Sciatic nerve (tissue), 2 donors: ENCODE data around the gene EXOC4. TPM values are rescaled to one million over a fixed set of nuclear protein-coding genes. Genes with fewer than 3 reads are reported as not detected.
A peak's percentile ranks its signal among the peaks of the same experiment; 100 is the strongest.
"Not testable (repeated sequence)": the region's sequence is repeated elsewhere in the genome, so short reads cannot be mapped to it uniquely, and the experiment has no call there.

Source experiments
- ATAC-seq: fragments of 200-7000 bp; cut with Tn5 transposase; one replicate; pipeline ENCODE4 v1.9.1; 2020; ENCODE audit warnings: mild to moderate bottlenecking, moderate library complexity
- DNase-seq: peaks from one replicate; pipeline ENCODE4 v3.0.0-alpha.2; 2020; ENCODE audit warnings: low spot score
- intact Hi-C: fragments of 100-400 bp; cut with DNase I; formaldehyde crosslinking; loops from one replicate; pipeline ENCODE4 v1.14.2; 2022
- total RNA-seq: library from RNA; stranded (reverse); fragmentation: NEBNext Ultra II Directional; extraction: Animal tissue kit (Norgen Biotek cat#: 25700); gene quantifications from one replicate; pipeline ENCODE4 v1.2.1, GENCODE V29; 2021
- donor health status: DM: no; HTN: no; CAD: no.
- donor health status: DM: no; HTN: no; CAD: no.

EXOC4 gene
- total RNA-seq, 1 donor from 2014 or later, result 109 TPM

- DNase-seq (no peak), ATAC-seq (no peak)
- intact Hi-C loops, result no loop called here
Observed at GRCh38 chr7:133978502-133979295, 725.8 kb downstream of the EXOC4 start.

GRCh38 chr7:133980804-133981203 is 727.9 kb downstream of the EXOC4 start:
- ATAC-seq (no peak), DNase-seq (no peak)
- intact Hi-C loops, result no loop called here

- DNase-seq (no peak), ATAC-seq (no peak)
- intact Hi-C loops, result no loop called here
Observed at GRCh38 chr7:133983685-133984419, 731.0 kb downstream of the EXOC4 start.

- ATAC-seq (no peak), DNase-seq (no peak)
- intact Hi-C loops, result no loop called here
Observed at GRCh38 chr7:133985300-133985699, 732.4 kb downstream of the EXOC4 start.

- ATAC-seq (no peak), DNase-seq (no peak)
- intact Hi-C loops, result no loop called here
Observed at GRCh38 chr7:133987582-133987981, 734.7 kb downstream of the EXOC4 start.

GRCh38 chr7:133993547-133993946 is 740.7 kb downstream of the EXOC4 start:
- no peak for ATAC-seq
- DNase-seq, result no peak
- intact Hi-C loops, result no loop called here

- ATAC-seq, DNase-seq, intact Hi-C loops: not testable (repeated sequence)
Observed at GRCh38 chr7:133994100-133994499, 741.2 kb downstream of the EXOC4 start.

- intact Hi-C loops, result no loop called here
- DNase-seq (no peak), ATAC-seq (no peak)
Observed at GRCh38 chr7:133997463-133997862, 744.6 kb downstream of the EXOC4 start.

GRCh38 chr7:133999178-133999577 is 746.3 kb downstream of the EXOC4 start:
- intact Hi-C loops, result no loop called here
- ATAC-seq (no peak), DNase-seq (no peak)

- intact Hi-C loops, result no loop called here
- ATAC-seq, result no peak
- no peak for DNase-seq
Observed at GRCh38 chr7:134004829-134005505, 752.1 kb downstream of the EXOC4 start.

GRCh38 chr7:134009314-134010110 is 756.6 kb downstream of the EXOC4 start:
- DNase-seq (no peak), ATAC-seq (no peak)
- intact Hi-C loops, result no loop called here

GRCh38 chr7:134013249-134013648 is 760.4 kb downstream of the EXOC4 start:
- DNase-seq (no peak), ATAC-seq (no peak)
- intact Hi-C loops, result no loop called here

- intact Hi-C loops, result no loop called here
- ATAC-seq, result no peak
- DNase-seq, result no peak
Observed at GRCh38 chr7:134014935-134015334, 762.1 kb downstream of the EXOC4 start.

GRCh38 chr7:134016223-134016941 is 763.5 kb downstream of the EXOC4 start:
- no peak for DNase-seq
- peak; percentile 42 for ATAC-seq
- intact Hi-C loops, result no loop called here

GRCh38 chr7:134016942-134017303 is 764.0 kb downstream of the EXOC4 start:
- DNase-seq, result no peak
- no peak for ATAC-seq
- intact Hi-C loops, result no loop called here

- intact Hi-C loops, result no loop called here
- no peak for ATAC-seq
- no peak for DNase-seq
Observed at GRCh38 chr7:134018306-134018705, 765.4 kb downstream of the EXOC4 start.

GRCh38 chr7:134019251-134019650 is 766.4 kb downstream of the EXOC4 start:
- no peak for DNase-seq
- no peak for ATAC-seq
- intact Hi-C loops, result no loop called here

GRCh38 chr7:134021836-134022235 is 769.0 kb downstream of the EXOC4 start:
- ATAC-seq, result no peak
- DNase-seq, result no peak
- intact Hi-C loops, result no loop called here
